ENCODE results near the gene PTPRG. TPM values are rescaled to one million over a fixed set of nuclear protein-coding genes. Genes with fewer than 3 reads are reported as not detected.

PTPRG gene
- total RNA-seq, 1 experiment from 2014 or later, result not detected

- no peak for DNase-seq (ENCODE audit: low spot score)
These were observed 480.3 kb downstream of the PTPRG start for GRCh38 chr3:62041681-62042080.

GRCh38 chr3:62044874-62045411 is 483.6 kb downstream of the PTPRG start:
- no peak for DNase-seq (ENCODE audit: low spot score)

- no peak for DNase-seq (ENCODE audit: low spot score)
These were observed 485.0 kb downstream of the PTPRG start for GRCh38 chr3:62046326-62046725.

- DNase-seq (ENCODE audit: low spot score), result no peak
These were observed 487.2 kb downstream of the PTPRG start for GRCh38 chr3:62048577-62048976.

GRCh38 chr3:62049033-62049432 is 487.7 kb downstream of the PTPRG start:
- DNase-seq (ENCODE audit: low spot score), result no peak

GRCh38 chr3:62051506-62051905 is 490.1 kb downstream of the PTPRG start:
- peak; percentile 23 for DNase-seq (ENCODE audit: low spot score)

- DNase-seq (ENCODE audit: low spot score), result no peak
These were observed 491.0 kb downstream of the PTPRG start for GRCh38 chr3:62052331-62052730.

GRCh38 chr3:62056658-62057057 is 495.3 kb downstream of the PTPRG start:
- no peak for DNase-seq (ENCODE audit: low spot score)

- no peak for DNase-seq (ENCODE audit: low spot score)
These were observed 496.1 kb downstream of the PTPRG start for GRCh38 chr3:62057339-62058047.

GRCh38 chr3:62065985-62066693 is 504.8 kb downstream of the PTPRG start:
- no peak for DNase-seq (ENCODE audit: low spot score)

GRCh38 chr3:62068337-62068736 is 507.0 kb downstream of the PTPRG start:
- DNase-seq (ENCODE audit: low spot score), result no peak

GRCh38 chr3:62070891-62071290 is 509.5 kb downstream of the PTPRG start:
- no peak for DNase-seq (ENCODE audit: low spot score)

GRCh38 chr3:62073038-62073437 is 511.7 kb downstream of the PTPRG start:
- DNase-seq (ENCODE audit: low spot score), result no peak

- DNase-seq (ENCODE audit: low spot score), result peak; percentile 37
These were observed 523.2 kb downstream of the PTPRG start for GRCh38 chr3:62084558-62084957.

- DNase-seq (ENCODE audit: low spot score), result no peak
These were observed 527.2 kb downstream of the PTPRG start for GRCh38 chr3:62088472-62089104.

GRCh38 chr3:62090066-62090465 is 528.7 kb downstream of the PTPRG start:
- no peak for DNase-seq (ENCODE audit: low spot score)

- no peak for DNase-seq (ENCODE audit: low spot score)
These were observed 529.1 kb downstream of the PTPRG start for GRCh38 chr3:62090519-62090918.

GRCh38 chr3:62093025-62093424 is 531.7 kb downstream of the PTPRG start:
- no peak for DNase-seq (ENCODE audit: low spot score)

GRCh38 chr3:62094461-62094860 is 533.1 kb downstream of the PTPRG start:
- DNase-seq (ENCODE audit: low spot score), result no peak

- no peak for DNase-seq (ENCODE audit: low spot score)
These were observed 533.7 kb downstream of the PTPRG start for GRCh38 chr3:62095080-62095479.

- DNase-seq (ENCODE audit: low spot score), result no peak
These were observed 534.4 kb downstream of the PTPRG start for GRCh38 chr3:62095756-62096155.

GRCh38 chr3:62096521-62096920 is 535.1 kb downstream of the PTPRG start:
- no peak for DNase-seq (ENCODE audit: low spot score)

Measured in HT-29 (cell line).